Thyroid gland (tissue), 4 donors: ENCODE data around the gene CNTNAP4. TPM values are rescaled to one million over a fixed set of nuclear protein-coding genes. Genes with fewer than 3 reads are reported as not detected.

Experiments used
- DNase-seq, 2 donors: peaks; one replicate each; pipeline ENCODE4 v3.0.0-alpha.2; 2019
- H3K27ac ChIP-seq, 3 donors: fragments of 200-600 bp; sonication (generic); 1 replicate in 2 of 3; 2 replicates in 1 of 3; pipeline ENCODE4 v1.5.1; 2016 to 2019; ENCODE audit warnings: mild to moderate bottlenecking in 1 of 3, moderate library complexity in 1 of 3
- H3K27me3 ChIP-seq: fragments of 200-600 bp; sonication (generic); one replicate; pipeline ENCODE4 v1.5.1; 2019
- H3K36me3 ChIP-seq, 2 donors: fragments of 200-600 bp; sonication (generic); one replicate each; pipeline ENCODE4 v1.5.1; 2016 to 2019
- H3K4me1 ChIP-seq, 2 donors: fragments of 200-600 bp; sonication (generic); one replicate each; pipeline ENCODE4 v1.5.1; 2017 to 2019
- H3K4me3 ChIP-seq, 3 donors: fragments of 200-600 bp; sonication (generic); replicated peaks in 1 of 3; 1 replicate in 2 of 3; 2 replicates in 1 of 3; pipeline ENCODE4 v1.5.1; 2016; ENCODE audit warnings: mild to moderate bottlenecking in 1 of 3
- H3K9me3 ChIP-seq: fragments of 200-600 bp; sonication (generic); one replicate; pipeline ENCODE4 v1.5.1; 2017
- POLR2A ChIP-seq, 2 donors: fragments of 450-650 bp; IDR thresholded peaks; one replicate each; pipeline ENCODE4 v1.6.1; 2017; ENCODE audit warnings: antibody characterized with exemption in 2 of 2, mild to moderate bottlenecking in 2 of 2, moderate library complexity in 1 of 2
- WGBS, 2 donors: methylation state at CpG; one replicate each; pipeline ENCODE4 v1.1.5; 2017; 5-methylcytosine and 5-hydroxymethylcytosine counted together
- intact Hi-C: fragments of 100-400 bp; cut with DNase I; formaldehyde crosslinking; loops from one replicate; pipeline ENCODE4 v1.15.1; 2023
- total RNA-seq, 4 donors: library from RNA; depleted of rRNA; stranded (reverse); fragments of >200 nt; gene quantifications; one replicate each; pipeline ENCODE4 v1.2.3, GENCODE V29; 2016
- TF ChIP-seq, protein P1 (sequence below), 6 experiments: fragments of 200-600 bp in 3 of 6; fragments of 450-650 bp in 3 of 6; sonication (generic) in 3 of 6; IDR thresholded peaks; one replicate each; pipeline ENCODE4 v1.5.1; 2016 to 2019; ENCODE audit warnings: antibody characterized with exemption in 6 of 6, mild to moderate bottlenecking in 2 of 6, inconsistent platforms in 1 of 6, moderate library complexity in 1 of 6

The CNTNAP4 gene
- total RNA-seq, 4 donors from 2014 or later: not detected

DNA sequence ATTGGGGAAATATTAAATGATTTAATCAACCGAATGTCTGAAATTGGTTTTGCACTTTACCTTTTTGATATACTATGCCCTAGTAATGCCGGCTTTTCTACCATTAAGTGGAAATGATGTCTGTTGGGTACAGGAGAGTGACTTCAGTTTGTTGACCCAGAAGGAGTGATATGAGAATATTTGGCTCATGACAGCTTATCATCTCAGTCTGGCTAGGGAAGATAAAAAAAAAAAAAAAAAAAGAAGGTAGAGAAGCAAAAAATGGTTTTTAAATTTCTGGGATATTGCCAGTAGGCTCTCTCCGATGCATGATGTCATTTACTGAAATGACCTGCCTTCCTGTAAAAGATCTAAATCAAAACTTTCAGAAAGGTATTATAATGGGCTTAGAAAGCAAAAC, 69.0 kb downstream of the CNTNAP4 start:
- no peak for DNase-seq
- H3K27me3 ChIP-seq: no peaks in the 10 kb centered on the region
- 83 to 86% methylated on average over 3 of the region's 3 CpGs for WGBS, 2 donors
- H3K9me3 ChIP-seq: no peaks in the 10 kb centered on the region
- intact Hi-C loops: no loop called here
- H3K4me3 ChIP-seq: no peak overlapping the region
- H3K36me3 ChIP-seq: no peaks in the 10 kb centered on the region
- no peak overlapping the region for H3K27ac ChIP-seq
- TF ChIP-seq, protein P1, sequence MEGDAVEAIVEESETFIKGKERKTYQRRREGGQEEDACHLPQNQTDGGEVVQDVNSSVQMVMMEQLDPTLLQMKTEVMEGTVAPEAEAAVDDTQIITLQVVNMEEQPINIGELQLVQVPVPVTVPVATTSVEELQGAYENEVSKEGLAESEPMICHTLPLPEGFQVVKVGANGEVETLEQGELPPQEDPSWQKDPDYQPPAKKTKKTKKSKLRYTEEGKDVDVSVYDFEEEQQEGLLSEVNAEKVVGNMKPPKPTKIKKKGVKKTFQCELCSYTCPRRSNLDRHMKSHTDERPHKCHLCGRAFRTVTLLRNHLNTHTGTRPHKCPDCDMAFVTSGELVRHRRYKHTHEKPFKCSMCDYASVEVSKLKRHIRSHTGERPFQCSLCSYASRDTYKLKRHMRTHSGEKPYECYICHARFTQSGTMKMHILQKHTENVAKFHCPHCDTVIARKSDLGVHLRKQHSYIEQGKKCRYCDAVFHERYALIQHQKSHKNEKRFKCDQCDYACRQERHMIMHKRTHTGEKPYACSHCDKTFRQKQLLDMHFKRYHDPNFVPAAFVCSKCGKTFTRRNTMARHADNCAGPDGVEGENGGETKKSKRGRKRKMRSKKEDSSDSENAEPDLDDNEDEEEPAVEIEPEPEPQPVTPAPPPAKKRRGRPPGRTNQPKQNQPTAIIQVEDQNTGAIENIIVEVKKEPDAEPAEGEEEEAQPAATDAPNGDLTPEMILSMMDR (IDR thresholded peaks at IDR 0.05): no peak
- no peak for TF ChIP-seq POLR2A (IDR thresholded peaks at IDR 0.05)
- no peaks in the 10 kb centered on the region for H3K4me1 ChIP-seq

DNA sequence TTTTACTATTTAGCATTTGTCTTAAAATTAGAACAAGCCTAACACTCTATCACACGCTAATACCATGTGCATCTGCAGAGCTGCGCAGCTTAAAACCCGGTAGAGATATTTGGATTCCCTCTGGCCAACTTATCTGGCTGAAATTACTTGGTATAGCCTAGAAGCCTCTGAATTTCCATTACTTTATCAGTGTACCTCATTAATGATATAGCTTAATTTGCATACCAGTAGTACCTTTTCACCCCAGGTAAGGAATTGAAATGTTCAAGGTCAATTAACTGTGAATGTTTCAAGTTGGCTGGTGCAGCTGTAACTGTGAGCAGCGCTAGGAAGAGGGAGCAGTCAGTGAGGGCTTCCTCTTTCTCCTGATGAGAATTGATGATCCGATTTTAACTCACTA, 74.2 kb downstream of the CNTNAP4 start:
- H3K27ac ChIP-seq: no peak overlapping the region
- no peaks in the 10 kb centered on the region for H3K4me1 ChIP-seq
- H3K9me3 ChIP-seq: no peaks in the 10 kb centered on the region
- DNase-seq: no peak
- no peaks in the 10 kb centered on the region for H3K36me3 ChIP-seq
- H3K27me3 ChIP-seq: no peaks in the 10 kb centered on the region
- H3K4me3 ChIP-seq: no peak overlapping the region
- TF ChIP-seq, protein P1 (IDR thresholded peaks at IDR 0.05): no peak
- TF ChIP-seq POLR2A (IDR thresholded peaks at IDR 0.05): no peak
- WGBS, 2 donors: 83 to 84% methylated on average over 5 of the region's 5 CpGs
- intact Hi-C loops: no loop called here

DNA sequence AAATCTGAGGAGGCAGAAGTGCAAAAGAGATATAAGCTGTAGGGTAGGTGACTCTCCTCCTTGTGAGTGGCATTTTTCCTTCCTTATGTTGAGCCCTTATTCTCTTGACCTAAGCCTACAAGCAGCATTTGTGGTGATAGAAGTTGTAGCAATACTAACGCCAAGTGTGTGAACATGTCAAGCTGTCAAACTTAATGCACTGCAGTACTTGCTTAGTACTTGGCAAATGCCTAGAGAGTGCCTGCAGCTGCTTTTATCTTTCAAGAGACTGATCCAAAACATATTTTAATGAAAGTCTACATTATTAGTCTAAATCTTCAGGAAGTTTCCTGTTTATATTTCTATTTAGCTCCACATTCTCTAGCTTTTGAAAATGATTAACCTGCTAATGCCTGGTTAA, 83.2 kb downstream of the CNTNAP4 start:
- WGBS, 2 donors: 67 to 77% methylated on average over 1 of the region's 1 CpG
- H3K27ac ChIP-seq: no peak overlapping the region
- TF ChIP-seq, protein P1 (IDR thresholded peaks at IDR 0.05): no peak
- TF ChIP-seq POLR2A (IDR thresholded peaks at IDR 0.05): no peak

DNA sequence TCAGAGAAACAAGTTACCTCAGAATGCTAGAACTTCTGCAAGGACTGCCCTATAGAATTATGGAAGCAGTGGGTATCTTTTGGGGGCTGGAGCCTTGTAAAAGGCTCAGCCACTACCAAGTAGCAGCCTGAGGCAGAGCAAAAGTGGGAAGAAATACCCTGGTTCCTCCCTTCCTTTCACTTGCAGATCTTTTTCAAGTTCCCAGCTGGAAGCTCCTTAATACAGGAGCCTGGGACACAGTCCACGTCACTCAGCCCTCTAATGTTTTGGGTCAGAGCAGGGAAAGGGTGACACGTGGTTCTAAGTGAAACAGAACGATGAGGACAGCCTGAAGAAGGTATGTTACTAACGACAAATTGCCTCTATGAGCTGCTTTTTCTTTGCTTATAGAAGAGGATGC, 93.1 kb downstream of the CNTNAP4 start:
- intact Hi-C loops: no loop called here
- DNase-seq: no peak
- TF ChIP-seq, protein P1 (IDR thresholded peaks at IDR 0.05): no peak
- TF ChIP-seq POLR2A (IDR thresholded peaks at IDR 0.05): no peak
- WGBS, 2 donors: 31 to 34% methylated on average over 4 of the region's 4 CpGs
- no peak overlapping the region for H3K4me3 ChIP-seq
- no peaks in the 10 kb centered on the region for H3K4me1 ChIP-seq
- no peaks in the 10 kb centered on the region for H3K36me3 ChIP-seq
- no peak overlapping the region for H3K27ac ChIP-seq
- H3K27me3 ChIP-seq: no peaks in the 10 kb centered on the region
- no peaks in the 10 kb centered on the region for H3K9me3 ChIP-seq

More for the DNA sequence above, 83.2 kb downstream of the CNTNAP4 start:
- DNase-seq: no peak
- Histone ChIP-seq H3K27me3 (no peaks in the 10 kb centered on the region), H3K4me1 (no peaks in the 10 kb centered on the region), H3K36me3 (no peaks in the 10 kb centered on the region), H3K4me3 (no peak overlapping the region), H3K9me3 (no peaks in the 10 kb centered on the region)
- intact Hi-C loops: no loop called here

DNA sequence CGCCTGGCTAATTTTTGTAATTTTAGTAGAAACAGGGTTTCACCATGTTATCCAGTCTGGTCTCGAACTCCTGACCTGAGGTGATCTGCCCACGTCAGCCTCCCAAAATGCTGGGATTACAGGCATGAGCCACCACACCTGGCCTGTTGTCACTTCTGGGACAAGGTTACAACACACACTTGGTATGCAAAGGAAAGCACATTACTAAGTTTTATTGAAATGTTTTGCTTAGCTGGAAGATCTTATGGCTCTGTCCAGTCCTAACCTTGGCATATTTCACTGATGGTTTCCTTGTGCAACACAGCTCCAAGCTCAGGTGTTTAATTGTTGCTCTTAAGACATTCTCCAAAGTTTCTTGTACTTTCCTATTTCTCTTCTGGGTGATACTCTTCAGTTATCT, 94.2 kb downstream of the CNTNAP4 start:
- TF ChIP-seq, protein P1 (IDR thresholded peaks at IDR 0.05): no peak
- TF ChIP-seq POLR2A (IDR thresholded peaks at IDR 0.05): no peak
- Histone ChIP-seq H3K9me3 (no peaks in the 10 kb centered on the region), H3K4me1 (no peaks in the 10 kb centered on the region), H3K36me3 (no peaks in the 10 kb centered on the region), H3K27me3 (no peaks in the 10 kb centered on the region), H3K4me3 (no peak overlapping the region), H3K27ac (no peak overlapping the region)
- intact Hi-C loops: no loop called here
- no peak for DNase-seq
- 98 to 100% methylated on average over 3 of the region's 3 CpGs for WGBS, 2 donors
